ENCODE measurements around the gene SH3BP2. TPM values are rescaled to one million over a fixed set of nuclear protein-coding genes. Genes with fewer than 3 reads are reported as not detected.

Gene SH3BP2
- total RNA-seq, 1 donor from 2014 or later: 85.3 TPM

DNA sequence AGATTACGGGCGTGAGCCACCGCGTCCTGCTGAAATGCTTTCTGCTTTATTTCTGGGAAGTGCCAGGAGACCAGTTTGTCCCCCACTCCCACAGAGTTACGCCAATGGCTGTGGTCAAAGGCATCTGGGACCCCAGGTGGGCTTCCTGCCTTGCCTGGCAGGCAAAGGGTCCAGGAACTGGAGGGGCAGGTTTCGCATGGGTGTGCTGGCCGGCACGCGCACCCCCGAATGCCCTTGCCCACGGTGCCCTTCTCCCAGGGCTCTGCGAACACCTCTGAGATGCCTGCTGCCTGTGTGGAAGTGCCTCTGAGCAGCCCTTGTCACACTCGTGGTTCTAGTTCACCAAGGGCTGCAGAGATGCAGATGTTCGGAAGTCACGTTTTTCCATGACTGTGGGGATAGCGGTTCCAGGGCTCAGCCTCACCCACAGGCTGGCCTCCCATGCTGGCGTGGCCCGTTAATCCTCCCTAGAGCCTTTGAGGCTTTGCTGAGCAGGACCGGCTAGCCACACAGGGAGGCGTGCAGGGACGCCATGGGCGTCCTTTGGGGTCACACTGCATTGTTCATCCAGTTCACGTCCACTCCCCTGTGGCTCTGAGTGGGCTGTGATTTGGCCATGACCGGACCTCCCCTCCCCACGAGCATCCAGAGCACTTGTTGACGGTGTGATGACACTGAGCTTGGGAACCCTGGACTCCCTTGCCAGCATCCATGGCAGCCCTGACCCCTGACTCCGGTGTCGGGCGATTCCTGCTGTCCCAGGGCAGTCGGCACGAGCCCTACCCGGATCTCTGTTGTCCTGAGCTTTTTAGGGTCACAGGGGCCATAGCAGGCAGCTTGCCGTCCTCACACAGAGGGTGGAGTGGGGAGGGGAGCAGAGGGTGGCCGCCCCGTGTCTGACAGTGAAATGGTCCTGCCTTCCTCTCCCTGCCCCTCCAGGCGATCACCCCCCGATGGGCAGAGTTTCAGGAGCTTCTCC lies 38.0 kb downstream of the SH3BP2 start:
- peaks cover 2% of the 10 kb centered on the region for H3K9me3 Mint-ChIP-seq (ENCODE audit: unreplicated experiment)
- no peak for DNase-seq
- H3K27ac Mint-ChIP-seq (ENCODE audit: unreplicated experiment): no peak overlapping the region
- no peak overlapping the region for H3K4me3 Mint-ChIP-seq (ENCODE audit: unreplicated experiment)
- TF ChIP-seq, protein P1, sequence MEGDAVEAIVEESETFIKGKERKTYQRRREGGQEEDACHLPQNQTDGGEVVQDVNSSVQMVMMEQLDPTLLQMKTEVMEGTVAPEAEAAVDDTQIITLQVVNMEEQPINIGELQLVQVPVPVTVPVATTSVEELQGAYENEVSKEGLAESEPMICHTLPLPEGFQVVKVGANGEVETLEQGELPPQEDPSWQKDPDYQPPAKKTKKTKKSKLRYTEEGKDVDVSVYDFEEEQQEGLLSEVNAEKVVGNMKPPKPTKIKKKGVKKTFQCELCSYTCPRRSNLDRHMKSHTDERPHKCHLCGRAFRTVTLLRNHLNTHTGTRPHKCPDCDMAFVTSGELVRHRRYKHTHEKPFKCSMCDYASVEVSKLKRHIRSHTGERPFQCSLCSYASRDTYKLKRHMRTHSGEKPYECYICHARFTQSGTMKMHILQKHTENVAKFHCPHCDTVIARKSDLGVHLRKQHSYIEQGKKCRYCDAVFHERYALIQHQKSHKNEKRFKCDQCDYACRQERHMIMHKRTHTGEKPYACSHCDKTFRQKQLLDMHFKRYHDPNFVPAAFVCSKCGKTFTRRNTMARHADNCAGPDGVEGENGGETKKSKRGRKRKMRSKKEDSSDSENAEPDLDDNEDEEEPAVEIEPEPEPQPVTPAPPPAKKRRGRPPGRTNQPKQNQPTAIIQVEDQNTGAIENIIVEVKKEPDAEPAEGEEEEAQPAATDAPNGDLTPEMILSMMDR (IDR thresholded peaks at IDR 0.05; ENCODE audit: partially characterized antibody, unreplicated experiment): no peak
- H3K27me3 Mint-ChIP-seq (ENCODE audit: unreplicated experiment): peaks cover 2% of the 10 kb centered on the region
- H3K4me1 Mint-ChIP-seq (ENCODE audit: low read depth, unreplicated experiment): no peaks in the 10 kb centered on the region
- peaks cover 7% of the 10 kb centered on the region for H3K36me3 Mint-ChIP-seq (ENCODE audit: unreplicated experiment)

DNA sequence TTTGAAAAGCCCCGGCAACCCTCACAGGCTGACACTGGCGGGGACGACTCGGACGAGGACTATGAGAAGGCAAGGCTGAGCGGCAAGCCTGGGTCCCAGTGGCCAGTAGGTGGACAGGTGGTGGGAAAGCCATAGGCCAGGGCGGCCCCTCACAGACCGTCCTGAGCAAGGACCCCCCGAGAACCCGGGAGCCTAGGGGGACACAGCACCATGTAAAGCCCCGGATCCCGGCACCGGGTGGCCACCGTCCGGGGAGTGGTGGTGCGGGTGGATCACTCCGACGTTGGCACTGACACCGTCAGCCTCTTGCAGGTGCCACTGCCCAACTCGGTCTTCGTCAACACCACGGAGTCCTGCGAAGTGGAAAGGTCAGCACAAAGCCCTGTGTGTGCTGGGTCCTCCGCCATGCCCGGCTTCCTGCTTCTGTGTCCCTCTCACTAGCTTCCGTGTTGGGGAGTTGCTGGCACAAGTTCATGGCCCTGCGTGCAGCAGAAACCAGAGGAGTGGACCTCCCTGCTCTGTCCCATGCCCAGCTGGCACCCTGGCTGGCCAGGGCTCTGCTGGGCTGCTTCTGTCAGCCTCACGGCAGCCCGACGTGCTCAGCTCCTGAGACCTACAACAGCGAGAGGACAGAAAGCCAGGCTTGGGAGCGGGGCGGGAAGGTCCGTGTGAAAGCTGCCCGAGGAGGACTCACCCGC lies 38.9 kb downstream of the SH3BP2 start:
- Mint-ChIP-seq H3K4me1 (ENCODE audit: low read depth, unreplicated experiment) (no peaks in the 10 kb centered on the region), H3K27me3 (ENCODE audit: unreplicated experiment) (peaks cover 2% of the 10 kb centered on the region), H3K4me3 (ENCODE audit: unreplicated experiment) (no peak overlapping the region), H3K36me3 (ENCODE audit: unreplicated experiment) (peaks cover 2% of the 10 kb centered on the region), H3K9me3 (ENCODE audit: unreplicated experiment) (peaks cover 2% of the 10 kb centered on the region), H3K27ac (ENCODE audit: unreplicated experiment) (no peak overlapping the region)
- DNase-seq: no peak
- TF ChIP-seq, protein P1 (IDR thresholded peaks at IDR 0.05; ENCODE audit: partially characterized antibody, unreplicated experiment): no peak

DNA sequence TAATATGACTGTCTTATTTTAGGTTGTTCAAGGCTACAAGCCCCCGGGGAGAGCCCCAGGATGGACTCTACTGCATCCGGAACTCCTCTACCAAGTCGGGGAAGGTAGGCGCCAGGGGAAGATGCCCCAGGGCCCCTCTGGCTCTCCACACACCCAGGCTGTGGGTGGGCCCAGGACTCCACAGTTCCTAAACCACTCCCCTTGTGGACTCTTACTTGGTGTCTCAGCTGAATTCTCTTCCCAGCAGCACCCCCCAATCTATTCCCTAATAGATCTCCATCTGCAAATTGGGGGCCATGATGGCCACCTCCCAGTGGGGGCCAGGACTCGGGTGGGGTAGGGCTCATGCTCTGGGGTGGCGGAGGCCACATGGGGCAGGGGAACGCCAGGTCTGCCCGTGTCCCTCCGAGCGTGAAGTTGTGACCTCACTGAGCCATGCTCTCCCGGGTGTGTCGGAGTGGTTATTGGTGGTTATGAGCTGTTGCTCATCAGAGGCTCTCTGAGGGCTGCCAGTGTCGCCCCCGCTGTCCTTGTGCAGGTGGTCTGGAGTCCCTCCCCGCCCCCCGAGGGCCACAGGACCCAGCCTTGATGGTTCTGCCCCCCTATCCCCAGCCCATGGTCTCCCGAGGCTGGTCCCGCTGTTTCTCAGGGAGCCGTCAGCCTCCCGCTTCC lies 39.6 kb downstream of the SH3BP2 start:
- H3K27me3 Mint-ChIP-seq (ENCODE audit: unreplicated experiment): peaks cover 2% of the 10 kb centered on the region
- no peak overlapping the region for H3K4me3 Mint-ChIP-seq (ENCODE audit: unreplicated experiment)
- DNase-seq: no peak
- H3K27ac Mint-ChIP-seq (ENCODE audit: unreplicated experiment): no peak overlapping the region
- H3K36me3 Mint-ChIP-seq (ENCODE audit: unreplicated experiment): no peaks in the 10 kb centered on the region
- no peaks in the 10 kb centered on the region for H3K4me1 Mint-ChIP-seq (ENCODE audit: low read depth, unreplicated experiment)
- H3K9me3 Mint-ChIP-seq (ENCODE audit: unreplicated experiment): peaks cover 4% of the 10 kb centered on the region
- TF ChIP-seq, protein P1 (IDR thresholded peaks at IDR 0.05; ENCODE audit: partially characterized antibody, unreplicated experiment): no peak

DNA sequence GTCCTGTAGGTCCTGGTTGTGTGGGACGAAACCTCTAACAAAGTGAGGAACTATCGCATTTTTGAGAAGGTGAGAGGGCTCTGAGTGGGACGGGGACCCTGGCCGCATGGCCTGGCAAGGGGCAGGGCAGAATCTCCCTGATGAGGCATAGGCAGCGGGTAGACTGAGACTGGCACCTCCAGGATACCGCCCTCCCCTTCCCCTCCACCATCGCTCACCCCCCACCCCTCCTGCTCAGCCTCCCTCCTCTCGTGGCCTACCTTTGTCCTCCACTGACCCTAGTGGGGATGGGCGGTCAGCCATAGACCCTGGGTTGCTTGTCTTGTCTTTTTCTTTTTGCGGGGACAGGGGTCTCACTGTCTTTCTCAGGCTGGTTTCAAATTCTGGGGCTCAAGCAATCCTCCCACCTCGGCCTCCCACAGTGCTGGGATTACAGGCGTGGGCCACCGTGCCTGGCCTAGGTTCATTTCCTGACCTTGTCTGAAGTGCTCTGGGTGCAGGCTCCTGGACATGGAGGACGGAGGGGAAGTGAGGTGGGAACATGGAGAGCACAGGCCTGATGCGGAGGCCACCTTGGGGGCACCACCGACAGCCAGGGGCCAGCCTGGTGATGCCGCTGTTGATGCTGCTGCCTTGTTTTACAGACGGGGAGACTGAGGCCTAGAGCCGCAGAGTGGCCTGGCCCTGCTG lies 40.2 kb downstream of the SH3BP2 start:
- Mint-ChIP-seq H3K4me1 (ENCODE audit: low read depth, unreplicated experiment) (no peaks in the 10 kb centered on the region), H3K36me3 (ENCODE audit: unreplicated experiment) (no peaks in the 10 kb centered on the region), H3K9me3 (ENCODE audit: unreplicated experiment) (peaks cover 4% of the 10 kb centered on the region), H3K27ac (ENCODE audit: unreplicated experiment) (no peak overlapping the region), H3K27me3 (ENCODE audit: unreplicated experiment) (peaks cover 2% of the 10 kb centered on the region), H3K4me3 (ENCODE audit: unreplicated experiment) (no peak overlapping the region)
- TF ChIP-seq, protein P1 (IDR thresholded peaks at IDR 0.05; ENCODE audit: partially characterized antibody, unreplicated experiment): no peak
- no peak for DNase-seq
